Measurements from ENCODE around the gene ANTXR2. TPM values are rescaled to one million over a fixed set of nuclear protein-coding genes. Genes with fewer than 3 reads are reported as not detected.

ANTXR2 gene
- total and polyA plus RNA-seq, 4 experiments from 2014 or later, result 88.1 to 91.6 (median 90.7) TPM

DNA sequence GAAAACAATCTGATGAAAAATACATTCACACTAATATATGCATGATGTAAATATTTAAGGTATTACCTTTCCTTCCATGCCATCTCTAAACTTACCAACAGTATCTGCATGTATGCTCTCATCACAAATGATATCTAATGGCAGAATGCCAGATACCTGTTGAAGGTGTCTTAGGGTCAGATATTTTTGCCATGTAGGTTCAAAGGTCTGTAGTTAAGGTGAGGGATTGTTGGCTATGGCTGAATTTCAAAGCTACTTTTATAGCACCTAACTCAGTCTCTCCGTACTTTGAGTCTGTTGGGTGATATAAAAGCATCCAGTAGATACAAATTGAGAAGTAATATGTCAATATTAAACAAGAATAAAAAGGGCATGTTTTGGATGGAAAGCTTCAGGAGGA, 19.8 kb upstream of the ANTXR2 start:
- Mint-ChIP-seq H3K36me3 (no peaks in the 10 kb centered on the region), H3K27ac (no peak overlapping the region)
- CTCF ChIA-PET (ENCODE audit: partially characterized antibody), result interaction anchor here (1.3 kb wide), 1 partner anchor 109 kb away, joined by 4 read pairs; no protein-coding TSS in a partner anchor

DNA sequence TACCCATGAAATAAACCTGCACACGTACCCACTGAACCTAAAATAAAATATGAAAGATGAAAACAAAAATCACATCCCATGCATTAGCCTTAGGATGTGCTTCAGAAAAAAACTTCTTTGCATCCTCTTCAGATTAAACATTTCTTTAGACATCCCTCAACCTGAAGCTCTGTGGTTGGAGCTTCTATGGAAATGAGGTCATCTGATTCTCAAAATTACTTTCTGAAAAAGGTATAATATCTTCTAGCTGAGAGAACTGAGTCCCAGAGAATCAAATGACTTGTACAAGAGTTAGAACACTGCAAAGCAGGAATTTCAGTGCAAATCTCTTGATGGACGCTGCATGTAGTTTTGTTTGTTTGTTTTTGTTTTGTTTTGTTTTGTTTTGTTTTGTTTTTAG, 19.1 kb upstream of the ANTXR2 start:
- POLR2A ChIA-PET (ENCODE audit: partially characterized antibody), result interaction anchor here (1.1 kb wide), 1 partner anchor 33 kb away, joined by 5 read pairs; no protein-coding TSS in a partner anchor
- no peak overlapping the region for H3K27ac ChIP-seq (ENCODE audit: low read depth, low read length)
- no peak overlapping the region for H3K4me3 ChIP-seq (ENCODE audit: low read length in 2 of 2)
- Mint-ChIP-seq H3K9me3 (no peaks in the 10 kb centered on the region), H3K27me3 (peaks cover 4 to 6% of the 10 kb centered on the region in 2 donors), H3K36me3 (no peaks in the 10 kb centered on the region), H3K4me1 (peaks cover 0 to 2% (median 0%) of the 10 kb centered on the region in 4 donors), H3K4me3 (no peak overlapping the region), H3K27ac (no peak overlapping the region)
- no peaks in the 10 kb centered on the region for H3K36me3 ChIP-seq (ENCODE audit: insufficient read depth, low read length)
- no peaks in the 10 kb centered on the region for H3K27me3 ChIP-seq (ENCODE audit: insufficient read depth, low read length)
- H3K9me3 ChIP-seq (ENCODE audit: control insufficient read depth in 1 of 2, low read length in 2 of 2), result no peaks in the 10 kb centered on the region
- CTCF ChIA-PET (ENCODE audit: partially characterized antibody), result interaction anchor here (1.3 kb wide), 1 partner anchor 110 kb away, joined by 4 read pairs; no protein-coding TSS in a partner anchor
- no peaks in the 10 kb centered on the region for H3K4me1 ChIP-seq (ENCODE audit: insufficient read depth, low read length)
- no peak for DNase-seq
- intact Hi-C loops (cut with micrococcal nuclease), result no loop called here

More for the DNA sequence above, 19.8 kb upstream of the ANTXR2 start:
- POLR2A ChIA-PET (ENCODE audit: partially characterized antibody), result no interaction called here
- no peaks in the 10 kb centered on the region for H3K4me1 ChIP-seq (ENCODE audit: insufficient read depth, low read length)
- Mint-ChIP-seq H3K27me3 (peaks cover 2 to 6% of the 10 kb centered on the region in 2 donors), H3K4me1 (peaks cover 0 to 2% (median 0%) of the 10 kb centered on the region in 4 donors), H3K9me3 (no peaks in the 10 kb centered on the region), H3K4me3 (no peak overlapping the region)
- H3K36me3 ChIP-seq (ENCODE audit: insufficient read depth, low read length), result no peaks in the 10 kb centered on the region
- no peaks in the 10 kb centered on the region for H3K9me3 ChIP-seq (ENCODE audit: control insufficient read depth in 1 of 2, low read length in 2 of 2)
- DNase-seq, result no peak
- H3K27me3 ChIP-seq (ENCODE audit: insufficient read depth, low read length), result no peaks in the 10 kb centered on the region
- no peak overlapping the region for H3K27ac ChIP-seq (ENCODE audit: low read depth, low read length)
- intact Hi-C loops (cut with micrococcal nuclease), result no loop called here
- H3K4me3 ChIP-seq (ENCODE audit: low read length in 2 of 2), result no peak overlapping the region

DNA sequence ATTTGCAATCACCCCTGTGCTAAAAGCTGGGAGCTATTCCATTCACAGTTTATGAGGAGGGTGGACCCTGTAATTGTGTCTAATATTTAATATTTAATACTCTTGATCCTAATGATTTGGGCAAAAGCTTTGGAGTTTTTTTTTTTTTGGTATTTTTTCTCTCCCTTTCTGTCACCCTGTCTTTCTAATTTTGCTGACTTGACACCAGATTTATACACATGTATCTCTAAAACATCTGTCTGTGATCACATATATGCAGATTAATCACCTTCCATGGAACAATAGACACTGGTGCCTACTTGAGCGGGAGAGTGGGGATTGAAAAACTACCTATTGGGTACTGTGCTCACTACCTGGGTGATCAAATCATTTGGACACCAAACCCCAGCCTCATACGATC, 18.7 kb upstream of the ANTXR2 start:
- H3K9me3 ChIP-seq (ENCODE audit: control insufficient read depth in 1 of 2, low read length in 2 of 2), result no peaks in the 10 kb centered on the region
- Mint-ChIP-seq H3K27ac (no peak overlapping the region), H3K4me3 (no peak overlapping the region), H3K36me3 (no peaks in the 10 kb centered on the region), H3K27me3 (peaks cover 4 to 6% of the 10 kb centered on the region in 2 donors), H3K9me3 (no peaks in the 10 kb centered on the region), H3K4me1 (peaks cover 0 to 2% (median 0%) of the 10 kb centered on the region in 4 donors)
- no peaks in the 10 kb centered on the region for H3K4me1 ChIP-seq (ENCODE audit: insufficient read depth, low read length)
- no peaks in the 10 kb centered on the region for H3K27me3 ChIP-seq (ENCODE audit: insufficient read depth, low read length)
- no peaks in the 10 kb centered on the region for H3K36me3 ChIP-seq (ENCODE audit: insufficient read depth, low read length)
- H3K27ac ChIP-seq (ENCODE audit: low read depth, low read length), result no peak overlapping the region
- ChIA-PET POLR2A (ENCODE audit: partially characterized antibody) (interaction anchor here (0.7 to 1.1 kb wide), 2 partner anchors 12 to 33 kb away, joined by 3 to 5 read pairs; no protein-coding TSS in a partner anchor), CTCF (ENCODE audit: partially characterized antibody) (interaction anchor here (0.6 to 1.3 kb wide), 2 partner anchors 71 to 110 kb away, joined by 4 to 6 read pairs; no protein-coding TSS in a partner anchor)
- DNase-seq, result no peak
- intact Hi-C loops (cut with micrococcal nuclease), result no loop called here
- H3K4me3 ChIP-seq (ENCODE audit: low read length in 2 of 2), result no peak overlapping the region

DNA sequence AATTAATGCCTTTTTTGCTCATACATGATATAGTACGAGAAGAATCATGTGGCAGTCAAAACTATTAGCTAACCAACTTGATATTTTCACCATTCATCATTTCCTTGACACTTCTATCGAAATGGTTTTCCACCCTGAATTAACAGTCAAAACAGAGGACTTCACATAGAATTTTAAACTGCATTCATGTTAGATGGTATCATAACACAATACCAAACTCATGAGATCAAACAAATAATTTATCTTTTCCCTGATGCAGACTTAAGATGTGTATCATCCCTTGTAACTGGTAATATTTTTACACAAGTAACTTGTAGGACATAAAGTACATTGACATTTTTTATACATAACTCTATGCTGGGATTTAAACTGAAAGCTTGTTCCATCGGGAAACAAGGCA, 18.2 kb upstream of the ANTXR2 start:
- Histone ChIP-seq H3K4me1 (ENCODE audit: insufficient read depth, low read length) (no peaks in the 10 kb centered on the region), H3K36me3 (ENCODE audit: insufficient read depth, low read length) (no peaks in the 10 kb centered on the region), H3K27me3 (ENCODE audit: insufficient read depth, low read length) (no peaks in the 10 kb centered on the region), H3K4me3 (ENCODE audit: low read length in 2 of 2) (no peak overlapping the region), H3K27ac (ENCODE audit: low read depth, low read length) (no peak overlapping the region), H3K9me3 (ENCODE audit: control insufficient read depth in 1 of 2, low read length in 2 of 2) (no peaks in the 10 kb centered on the region)
- Mint-ChIP-seq H3K4me3 (no peak overlapping the region), H3K27ac (no peak overlapping the region), H3K27me3 (peaks cover 4 to 6% of the 10 kb centered on the region in 2 donors), H3K4me1 (peaks cover 0 to 2% (median 0%) of the 10 kb centered on the region in 4 donors), H3K9me3 (no peaks in the 10 kb centered on the region), H3K36me3 (no peaks in the 10 kb centered on the region)
- DNase-seq, result no peak
- POLR2A ChIA-PET (ENCODE audit: partially characterized antibody), result interaction anchor here (0.7 to 1.1 kb wide), 2 partner anchors 12 to 34 kb away, joined by 3 to 5 read pairs; no protein-coding TSS in a partner anchor
- intact Hi-C loops (cut with micrococcal nuclease), result no loop called here
- CTCF ChIA-PET (ENCODE audit: partially characterized antibody), result interaction anchor here (0.6 kb wide), 1 partner anchor 70 kb away, joined by 6 read pairs; no protein-coding TSS in a partner anchor

DNA sequence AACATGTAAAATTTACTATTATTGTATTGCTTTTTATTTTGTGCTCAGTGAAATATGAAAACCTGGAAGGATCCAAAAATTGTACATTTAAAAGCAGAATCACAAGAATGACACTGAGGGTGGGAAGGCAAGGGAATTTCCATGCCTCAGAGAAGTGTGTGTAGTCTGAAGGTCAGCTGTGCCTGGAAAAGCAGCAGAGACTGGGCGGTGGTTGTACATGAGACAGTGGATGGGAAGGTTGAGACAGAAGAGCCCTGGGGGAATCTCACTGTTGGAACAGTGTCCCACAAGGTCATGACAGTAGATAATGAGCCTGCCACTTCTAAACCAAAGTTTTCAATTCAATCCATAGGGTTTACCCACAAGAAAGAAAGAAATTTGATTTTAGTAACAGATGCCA, 17.1 kb upstream of the ANTXR2 start:
- no peaks in the 10 kb centered on the region for H3K4me1 ChIP-seq (ENCODE audit: insufficient read depth, low read length)
- Mint-ChIP-seq H3K36me3 (no peaks in the 10 kb centered on the region), H3K27ac (no peak overlapping the region), H3K27me3 (peaks cover 4 to 6% of the 10 kb centered on the region in 2 donors), H3K9me3 (no peaks in the 10 kb centered on the region), H3K4me1 (peaks cover 0 to 2% (median 0%) of the 10 kb centered on the region in 4 donors), H3K4me3 (no peak overlapping the region)
- intact Hi-C loops (cut with micrococcal nuclease), result no loop called here
- H3K4me3 ChIP-seq (ENCODE audit: low read length in 2 of 2), result no peak overlapping the region
- no peaks in the 10 kb centered on the region for H3K9me3 ChIP-seq (ENCODE audit: control insufficient read depth in 1 of 2, low read length in 2 of 2)
- ChIA-PET CTCF (ENCODE audit: partially characterized antibody) (interaction anchor here (1.5 kb wide), 1 partner anchor 96 kb away, joined by 6 read pairs; no protein-coding TSS in a partner anchor), POLR2A (ENCODE audit: partially characterized antibody) (interaction anchor here (1.1 kb wide), 1 partner anchor 112 kb away, joined by 3 read pairs; no protein-coding TSS in a partner anchor)
- no peak for DNase-seq
- H3K27me3 ChIP-seq (ENCODE audit: insufficient read depth, low read length), result no peaks in the 10 kb centered on the region
- no peak overlapping the region for H3K27ac ChIP-seq (ENCODE audit: low read depth, low read length)
- no peaks in the 10 kb centered on the region for H3K36me3 ChIP-seq (ENCODE audit: insufficient read depth, low read length)

DNA sequence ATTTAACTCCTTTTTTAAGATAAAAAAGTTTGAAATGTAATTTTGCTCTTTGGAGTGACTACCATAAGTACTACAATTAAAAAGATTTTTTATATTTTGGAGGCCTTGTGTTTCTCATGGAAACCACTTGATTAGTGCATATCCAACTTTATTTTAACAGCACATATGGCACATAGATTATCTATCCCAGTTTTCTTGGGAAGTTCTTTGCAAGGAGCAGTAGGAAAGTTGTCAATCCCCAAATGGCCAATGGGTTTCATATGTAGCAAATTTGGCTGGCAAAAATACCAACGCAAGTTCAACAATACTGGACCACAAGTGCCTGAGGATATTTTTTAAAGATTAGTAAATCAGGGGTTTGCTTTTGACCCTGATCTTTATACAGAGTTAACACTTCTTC, 15.4 kb upstream of the ANTXR2 start:
- no peaks in the 10 kb centered on the region for H3K4me1 ChIP-seq (ENCODE audit: insufficient read depth, low read length)
- Mint-ChIP-seq H3K27ac (no peak overlapping the region), H3K9me3 (no peaks in the 10 kb centered on the region), H3K27me3 (peaks cover 4 to 6% of the 10 kb centered on the region in 2 donors), H3K4me3 (no peak overlapping the region), H3K36me3 (no peaks in the 10 kb centered on the region), H3K4me1 (peaks cover 0 to 2% (median 0%) of the 10 kb centered on the region in 4 donors)
- intact Hi-C loops (cut with micrococcal nuclease), result no loop called here
- no peaks in the 10 kb centered on the region for H3K27me3 ChIP-seq (ENCODE audit: insufficient read depth, low read length)
- H3K27ac ChIP-seq (ENCODE audit: low read depth, low read length), result no peak overlapping the region
- DNase-seq, result no peak
- H3K4me3 ChIP-seq (ENCODE audit: low read length in 2 of 2), result no peak overlapping the region
- no peaks in the 10 kb centered on the region for H3K9me3 ChIP-seq (ENCODE audit: control insufficient read depth in 1 of 2, low read length in 2 of 2)
- CTCF ChIA-PET (ENCODE audit: partially characterized antibody), result no interaction called here
- POLR2A ChIA-PET (ENCODE audit: partially characterized antibody), result no interaction called here
- no peaks in the 10 kb centered on the region for H3K36me3 ChIP-seq (ENCODE audit: insufficient read depth, low read length)

DNA sequence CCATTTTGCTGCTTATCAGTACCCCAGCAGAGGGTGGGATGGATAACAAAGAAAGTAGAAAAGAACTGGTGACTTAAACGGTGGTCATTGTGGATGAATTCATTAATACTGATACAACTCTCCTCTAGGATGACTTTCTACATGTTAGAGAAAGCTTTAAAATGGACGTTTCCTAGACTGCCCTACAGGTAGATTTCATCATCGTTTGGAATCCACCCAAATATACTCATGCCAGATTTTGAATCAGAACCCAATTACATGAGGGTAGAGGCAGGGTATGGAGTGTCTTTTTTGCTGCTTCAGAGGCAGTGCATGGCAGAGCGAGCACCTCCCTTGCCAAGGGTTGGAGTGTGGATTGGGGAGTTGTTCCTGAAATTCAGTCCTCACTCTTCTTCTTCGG, 13.3 kb upstream of the ANTXR2 start:
- POLR2A ChIA-PET (ENCODE audit: partially characterized antibody), result interaction anchor here (1.7 kb wide), 1 partner anchor 13 kb away, joined by 5 read pairs; the partner anchor contains the start of gene ANTXR2
- Mint-ChIP-seq H3K4me1 (peaks cover 0 to 2% (median 0%) of the 10 kb centered on the region in 4 donors), H3K27me3 (peaks cover 0 to 7% of the 10 kb centered on the region in 2 donors), H3K9me3 (peaks cover 0 to 3% (median 0%) of the 10 kb centered on the region in 8 donors), H3K27ac (no peak overlapping the region), H3K4me3 (no peak overlapping the region), H3K36me3 (peaks cover 0 to 1% of the 10 kb centered on the region in 2 donors)
- CTCF ChIA-PET (ENCODE audit: partially characterized antibody), result no interaction called here
- no peaks in the 10 kb centered on the region for H3K9me3 ChIP-seq (ENCODE audit: control insufficient read depth in 1 of 2, low read length in 2 of 2)
- no peaks in the 10 kb centered on the region for H3K4me1 ChIP-seq (ENCODE audit: insufficient read depth, low read length)
- no peak overlapping the region for H3K27ac ChIP-seq (ENCODE audit: low read depth, low read length)
- no peaks in the 10 kb centered on the region for H3K27me3 ChIP-seq (ENCODE audit: insufficient read depth, low read length)
- no peak overlapping the region for H3K4me3 ChIP-seq (ENCODE audit: low read length in 2 of 2)
- intact Hi-C loops (cut with micrococcal nuclease), result no loop called here
- DNase-seq, result no peak
- no peaks in the 10 kb centered on the region for H3K36me3 ChIP-seq (ENCODE audit: insufficient read depth, low read length)

Measured in CD4-positive, alpha-beta memory T cell (primary cell).